SU-DHL-6 (cell line): ENCODE data around the gene C22orf15.

Experiments used
- CTCF ChIP-seq: fragments of 200-600 bp; sonication (generic); IDR thresholded peaks from one replicate; pipeline ENCODE4 v1.5.1; 2017; ENCODE audit warnings: antibody characterized with exemption, mild to moderate bottlenecking, low read length, moderate library complexity; ENCODE audit not compliant: insufficient read depth, poor library complexity, severe bottlenecking
- EZH2phosphoT487 ChIP-seq: fragments of 200-600 bp; sonication (generic), shearing (Covaris generic); conservative IDR thresholded peaks from 2 replicates; pipeline ENCODE4 v1.6.1; 2018; ENCODE audit warnings: mild to moderate bottlenecking, antibody characterized with exemption, low read length, moderate library complexity, mixed read lengths

- TF ChIP-seq CTCF (no peak), EZH2phosphoT487 (no peak)
Observed at GRCh38 chr22:23800297-23801237, 37.8 kb downstream of the C22orf15 start.
